NCI-H146 (cell line): ENCODE results near the gene IL23A.
"Not testable (repeated sequence)": the region's sequence is repeated elsewhere in the genome, so short reads cannot be mapped to it uniquely, and the experiment has no call there.

Source experiments
- DNase-seq: peaks from one replicate; lab custom pipeline; 2025; lab: John Stamatoyannopoulos, UW

IL23A gene

GRCh38 chr12:56338308-56339157, at the start of gene IL23A:
TSS of gene IL23A (plus strand) at chr12:56338884. CDS start at chr12:56339045, 161 bp downstream.
- peak; percentile 96 for DNase-seq

- no peak for DNase-seq
Measured at GRCh38 chr12:56293795-56294194, 44.9 kb upstream of the IL23A start.

DNA sequence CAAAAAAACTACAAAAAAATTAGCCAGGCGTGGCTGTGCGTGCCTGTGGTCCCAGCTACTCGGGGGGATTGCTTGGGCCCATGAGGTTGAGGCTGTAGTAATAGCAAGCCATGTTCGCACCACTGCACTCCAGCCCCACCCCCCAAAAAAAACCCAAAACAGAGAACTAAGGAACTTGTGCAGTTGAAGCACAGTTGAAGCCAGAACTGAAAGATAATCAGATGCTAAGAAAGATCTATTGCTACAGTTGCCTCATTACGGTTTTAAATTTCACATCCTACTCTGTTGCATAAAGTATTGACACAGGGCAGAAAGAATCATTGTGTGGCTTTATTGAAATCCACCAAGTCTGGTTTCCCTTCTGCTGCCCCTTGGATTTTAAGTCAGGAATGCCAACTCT, 42.4 kb upstream of the IL23A start:
- DNase-seq, result no peak

GRCh38 chr12:56297400-56297799, 41.3 kb upstream of the IL23A start:
- DNase-seq, result no peak

- no peak for DNase-seq
Measured at GRCh38 chr12:56298828-56299227, 39.9 kb upstream of the IL23A start.

DNA sequence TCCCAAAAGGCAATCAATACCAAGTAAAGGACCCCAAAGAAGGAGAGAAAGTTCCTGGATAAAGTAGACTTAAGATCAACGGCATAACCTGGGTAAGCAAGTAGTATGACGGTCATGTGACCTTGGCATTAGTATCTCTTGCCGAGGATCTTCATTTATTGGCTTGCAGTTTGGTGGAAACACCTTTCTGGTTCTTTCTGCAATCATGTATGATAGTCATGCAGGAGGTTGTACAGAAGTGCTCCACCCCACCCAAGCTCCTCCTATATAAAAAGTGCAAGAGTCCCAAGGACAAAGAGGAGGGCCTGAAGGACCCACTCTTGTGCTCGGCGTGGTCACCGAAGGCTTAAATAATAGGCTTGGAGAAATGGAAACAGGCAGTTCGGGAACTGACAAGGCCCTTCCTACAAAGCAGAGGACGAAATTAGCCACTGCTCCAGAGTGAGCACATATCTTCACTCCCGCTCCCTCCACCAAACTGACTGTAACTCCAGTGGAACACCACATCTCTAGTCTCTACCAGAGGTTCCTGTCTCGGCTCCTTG, 39.3 kb upstream of the IL23A start:
- DNase-seq, result peak; percentile 55

DNA sequence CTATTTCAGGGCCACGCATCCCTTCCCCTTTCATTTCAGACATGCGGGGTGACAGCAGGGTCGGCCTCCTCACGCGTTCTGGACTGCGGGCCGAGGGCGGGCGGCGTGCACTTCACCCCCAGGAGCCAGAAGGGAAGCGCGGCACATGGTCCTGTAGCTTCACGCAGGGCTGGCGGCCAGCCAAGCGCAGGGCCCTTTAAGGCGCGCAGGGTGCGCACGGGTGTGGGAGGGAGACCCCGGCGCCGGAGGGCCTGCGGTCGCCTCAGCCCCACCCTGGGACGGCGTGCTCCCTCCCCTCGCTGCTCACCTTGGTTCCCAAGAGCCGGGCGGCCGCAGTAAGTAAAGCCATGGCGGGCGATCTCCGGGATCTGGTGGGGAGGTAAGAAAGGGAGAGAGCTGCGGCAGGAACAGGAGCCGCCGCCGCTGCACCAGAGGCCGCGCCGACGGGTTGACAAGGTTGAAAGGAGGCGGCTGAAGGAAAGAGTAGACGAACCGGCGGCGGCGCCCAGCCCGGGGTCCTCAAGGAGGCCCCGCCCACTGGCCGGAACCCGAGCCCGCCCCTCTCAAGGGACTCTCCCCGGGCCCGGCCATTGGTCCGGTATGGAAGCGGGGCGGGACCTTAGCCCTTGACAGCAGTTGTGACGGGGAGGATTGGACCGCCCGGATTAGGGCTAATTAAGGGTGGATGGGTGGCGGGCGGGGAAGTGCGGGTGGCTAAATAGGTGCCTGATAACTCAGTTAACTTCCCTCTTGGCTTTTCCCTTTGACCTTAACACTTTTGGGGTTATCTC, 38.6 kb upstream of the IL23A start, which contains the start of gene CS:
Gene CS, minus strand, starts transcription at position 478 of the 791 bp plus-strand sequence. Its CDS starts 129 bp downstream, at position 349.
- DNase-seq, result peak; percentile 100

GRCh38 chr12:56300644-56301464, 37.8 kb upstream of the IL23A start:
- DNase-seq, result no peak

GRCh38 chr12:56304276-56304675, 34.4 kb upstream of the IL23A start:
- DNase-seq, result no peak

DNA sequence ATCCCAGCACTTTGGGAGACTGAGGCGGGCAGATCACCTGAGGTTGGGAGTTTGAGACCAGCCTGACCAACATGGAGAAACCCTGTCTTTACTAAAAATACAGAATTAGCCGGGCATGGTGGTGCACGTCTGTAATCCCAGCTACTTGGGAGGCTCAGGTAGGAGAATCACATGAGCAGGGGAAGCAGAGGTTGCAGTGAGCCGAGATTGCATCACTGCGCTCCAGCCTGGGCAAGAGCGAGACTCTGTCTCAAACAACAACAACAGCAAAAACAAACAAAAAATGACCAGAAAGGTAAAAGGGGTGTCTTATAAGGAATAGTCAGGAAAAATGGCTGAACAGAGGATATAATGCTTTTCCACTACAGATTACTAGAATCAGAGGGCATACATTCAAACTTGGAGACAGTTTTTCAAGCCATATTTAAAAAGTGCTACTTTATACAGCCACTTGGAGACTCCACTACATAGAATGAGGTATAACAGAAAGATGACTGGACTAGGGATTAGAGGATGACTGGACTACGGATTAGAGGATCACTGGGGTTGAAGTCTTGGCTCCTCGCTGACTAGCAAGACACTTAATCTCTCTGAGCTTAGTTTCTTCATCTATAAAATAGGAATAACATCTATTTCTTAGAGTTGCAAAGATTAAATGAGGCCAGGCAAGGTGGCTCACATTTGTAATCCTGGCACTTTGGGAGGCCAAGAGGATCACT, 33.7 kb upstream of the IL23A start:
- no peak for DNase-seq

DNA sequence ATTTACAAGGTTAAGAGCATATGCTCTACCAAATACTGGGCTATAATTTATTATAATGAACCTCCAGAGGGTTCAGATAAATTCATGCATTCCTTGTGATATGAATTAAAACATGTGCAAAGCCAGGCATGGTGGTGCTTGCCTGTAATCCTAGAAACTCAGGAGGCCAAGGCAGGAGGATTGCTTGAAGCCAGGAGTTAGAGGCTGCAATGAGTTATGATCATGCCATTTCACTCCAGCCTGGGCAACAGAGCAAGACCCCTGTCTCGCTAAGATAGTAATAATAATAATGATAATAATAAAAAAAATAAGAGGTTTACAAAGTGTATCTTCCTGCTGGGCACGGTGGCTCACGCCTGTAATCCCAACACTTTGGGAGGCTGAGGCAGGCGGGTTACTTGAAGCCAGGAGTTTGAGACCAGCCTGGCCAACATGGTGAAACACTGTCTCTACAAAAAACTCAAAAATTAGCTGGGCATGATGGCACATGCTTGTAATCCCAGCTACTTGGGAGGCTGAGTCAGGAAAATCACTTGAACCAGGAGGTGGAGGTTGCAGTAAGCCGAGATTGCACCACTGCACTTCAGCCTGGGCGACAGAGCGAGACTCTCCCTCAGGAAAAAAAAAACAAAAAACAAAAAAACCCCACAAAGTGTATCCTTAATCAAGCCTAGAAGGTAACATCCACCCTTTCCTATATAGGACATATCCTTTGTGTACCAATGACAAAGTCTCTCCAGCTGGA, 31.3 kb upstream of the IL23A start:
- no peak for DNase-seq

- DNase-seq, result no peak
Measured at GRCh38 chr12:56308714-56309113, 30.0 kb upstream of the IL23A start.

- DNase-seq, result no peak
Measured at GRCh38 chr12:56311003-56311402, 27.7 kb upstream of the IL23A start.

DNA sequence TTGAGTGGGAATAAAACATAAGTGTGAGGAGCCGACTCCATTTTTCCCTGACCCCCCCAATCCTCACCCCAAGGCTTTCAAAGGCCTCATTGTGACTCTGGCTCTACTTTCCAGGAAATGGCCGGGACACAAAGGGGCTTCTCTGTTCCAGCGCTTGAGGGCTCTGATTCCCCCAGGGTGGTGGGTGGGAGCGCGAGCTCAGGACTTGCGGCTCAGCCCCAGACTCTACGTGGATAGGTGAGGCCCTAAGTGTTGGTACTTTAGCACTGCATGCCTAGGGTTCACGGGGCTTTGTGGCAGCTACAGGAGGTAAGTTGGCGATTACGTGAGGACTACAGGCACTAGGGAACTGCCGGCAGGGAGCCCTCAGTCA, 23.4 kb upstream of the IL23A start:
- peak; percentile 54 for DNase-seq

DNA sequence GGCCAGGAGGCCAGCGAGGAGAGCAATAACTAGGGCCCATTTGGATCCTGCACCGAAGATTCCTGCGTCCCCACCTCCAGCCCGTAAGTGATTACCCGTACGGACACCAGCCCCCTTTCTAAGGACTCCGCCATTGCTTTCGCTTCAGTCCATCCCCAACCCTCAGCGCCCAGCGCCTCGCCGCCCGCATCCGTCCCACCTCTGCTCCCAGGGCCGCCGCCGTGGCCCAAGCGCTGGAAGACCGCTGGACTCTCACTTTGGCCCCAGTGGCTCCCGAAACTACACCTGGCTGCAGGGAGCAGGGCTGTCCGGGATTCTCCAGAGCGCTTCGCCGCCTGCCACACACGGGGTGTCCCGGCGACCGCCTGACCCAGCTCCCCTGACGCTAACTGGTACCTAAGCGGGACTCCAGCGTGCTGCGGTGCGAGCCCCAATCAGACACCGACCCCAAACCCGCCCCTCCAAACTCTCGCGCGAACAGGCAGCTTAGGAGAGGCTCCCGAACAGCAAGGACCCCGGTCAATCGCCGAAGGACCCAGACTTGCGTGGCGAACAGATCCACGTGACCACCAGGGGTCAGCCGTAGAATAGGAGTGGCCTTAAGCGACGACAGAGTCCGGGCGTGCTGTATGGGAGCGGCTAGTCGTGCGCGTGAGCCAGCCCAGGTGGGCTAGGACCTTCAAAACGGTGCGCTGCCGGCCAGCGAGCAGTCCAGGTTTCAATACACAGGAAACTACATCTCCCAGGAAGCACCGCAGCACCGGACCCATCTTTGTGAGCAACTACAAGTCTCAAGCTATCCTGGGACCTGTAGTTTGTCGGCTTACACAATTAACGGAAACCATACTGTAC, 22.8 kb upstream of the IL23A start, which contains the start of gene CNPY2:
Gene CNPY2, minus strand, starts transcription at position 367 of the 852 bp plus-strand sequence. CDS start 771 bp downstream, outside the sequence.
- peak; percentile 100 for DNase-seq

- no peak for DNase-seq
Measured at GRCh38 chr12:56317675-56318074, 21.0 kb upstream of the IL23A start.

DNA sequence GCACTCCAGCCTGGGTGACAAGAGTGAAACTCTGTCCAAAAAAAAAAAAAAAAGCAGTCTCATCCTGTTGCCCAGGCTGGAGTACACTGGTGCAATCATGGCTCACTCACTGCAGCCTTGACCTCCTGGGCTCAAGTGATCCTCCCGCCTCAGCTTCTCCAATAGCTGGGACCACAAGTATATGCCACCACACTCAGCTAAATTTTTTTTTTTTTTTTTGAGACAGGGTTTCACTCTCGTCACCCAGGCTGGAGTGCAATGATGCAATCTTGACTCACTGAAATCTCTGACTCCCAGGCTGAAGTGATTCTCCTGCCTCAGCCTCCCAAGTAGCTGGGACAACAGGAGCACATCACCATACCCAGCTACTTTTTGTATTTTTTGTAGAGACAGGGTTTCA, 17.7 kb upstream of the IL23A start:
- DNase-seq, result no peak

DNA sequence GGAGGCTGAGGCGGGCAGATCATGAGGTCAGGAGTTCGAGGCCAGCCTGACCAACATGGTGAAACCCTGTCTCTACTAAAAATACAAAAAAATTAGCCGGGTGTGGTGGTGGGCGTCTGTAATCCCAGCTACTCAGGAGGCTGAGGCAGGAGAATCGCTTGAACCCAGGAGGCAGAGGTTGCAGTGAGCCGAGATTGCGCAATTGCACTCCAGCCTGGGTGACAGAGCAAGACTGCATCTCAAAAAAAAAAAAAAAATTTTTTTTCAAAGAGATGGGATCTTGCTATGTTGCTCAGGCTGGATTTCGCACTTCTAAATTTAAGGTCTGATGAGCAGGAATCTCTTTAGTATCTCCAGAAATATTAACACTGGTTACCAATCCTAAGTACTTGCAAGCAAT, 17.1 kb upstream of the IL23A start:
- DNase-seq, result not testable (repeated sequence)

GRCh38 chr12:56324206-56324605, 14.5 kb upstream of the IL23A start:
- no peak for DNase-seq
